Measurements from ENCODE around the gene LLGL2.

DNA sequence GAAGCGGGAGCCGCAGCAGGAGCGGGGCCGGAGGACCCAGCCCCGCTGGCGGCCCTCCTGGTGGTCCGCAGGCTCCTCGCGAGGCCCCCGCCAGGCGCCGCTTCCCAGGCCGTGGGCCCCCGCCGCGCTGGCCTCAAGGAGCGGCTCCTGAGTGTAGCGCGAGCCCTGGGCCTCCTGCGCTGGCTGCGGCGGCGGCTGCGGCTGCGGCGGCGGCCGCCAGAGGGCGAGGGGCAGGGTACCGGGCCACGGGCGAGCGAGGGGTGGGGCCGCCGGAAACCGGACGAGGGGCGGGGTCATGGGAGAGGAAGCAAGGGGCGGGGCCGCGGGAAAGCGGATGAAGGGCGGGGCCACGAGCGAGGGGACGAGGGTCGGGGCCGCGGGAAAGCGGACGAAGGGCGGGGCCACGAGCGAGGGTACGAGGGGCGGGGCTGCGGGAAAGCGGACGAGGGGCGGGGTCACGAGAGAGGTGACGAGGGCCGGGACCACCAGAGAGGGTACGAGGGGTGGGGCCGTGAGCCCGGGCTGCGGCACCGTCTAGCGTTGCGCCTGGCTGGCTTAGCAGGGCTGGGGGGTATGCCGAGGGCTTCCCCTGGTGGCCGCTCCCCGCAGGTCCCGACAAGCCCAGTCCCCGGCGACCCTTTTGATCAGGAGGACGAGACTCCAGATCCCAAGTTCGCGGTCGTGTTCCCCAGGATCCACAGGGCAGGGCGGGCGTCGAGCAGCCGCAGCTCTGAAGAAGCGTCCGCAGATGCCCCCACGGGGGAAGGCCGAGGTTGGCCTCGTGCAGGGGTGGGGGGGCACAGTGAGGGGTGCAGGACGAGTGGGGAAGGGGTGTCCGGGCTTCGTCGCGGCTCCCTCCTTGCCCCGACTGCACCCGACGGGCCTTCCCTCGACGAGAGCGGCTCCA is 63.8 kb downstream of the LLGL2 start:
- TF ChIP-seq CTCF (conservative IDR thresholded peaks at IDR 0.05; ENCODE audit: low read length), result peak; percentile 77
- TF ChIP-seq EZH2phosphoT487 (IDR thresholded peaks at IDR 0.05; ENCODE audit: borderline replicate concordance, low read depth, low read length), result no peak
